Measurements from ENCODE around the gene NRCAM. TPM values are rescaled to one million over a fixed set of nuclear protein-coding genes. Genes with fewer than 3 reads are reported as not detected.

The NRCAM gene
- polyA plus RNA-seq, 1 donor (not counting 4 experiments of a cell fraction or from before 2014, with no cell fraction given): 4.0 TPM

DNA sequence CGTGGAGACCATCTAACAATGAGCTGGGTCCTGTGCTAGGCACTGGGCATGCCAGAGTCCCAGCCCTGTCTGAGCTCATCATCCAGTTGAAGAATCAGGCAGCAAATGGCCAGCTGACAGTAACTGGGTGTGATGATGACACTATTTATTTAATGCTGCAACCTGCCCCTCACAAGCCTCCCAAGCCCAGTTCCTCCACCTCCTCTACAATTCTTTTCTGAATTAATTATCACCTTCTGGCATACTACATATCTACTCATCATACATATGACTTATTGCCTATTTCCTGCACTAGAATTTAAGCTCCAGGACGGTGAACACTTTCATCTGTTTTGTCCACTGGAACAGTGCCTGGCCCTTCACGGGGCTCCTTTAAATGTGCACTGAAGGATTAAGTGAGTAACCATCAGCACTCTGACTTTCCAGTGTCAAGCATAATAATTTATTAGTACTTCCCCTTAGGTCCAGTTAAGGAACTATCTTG is 229.4 kb downstream of the NRCAM start:
- H3K27ac ChIP-seq (ENCODE audit: control insufficient read depth, insufficient read depth, low read length): no peak overlapping the region
- no peaks in the 10 kb centered on the region for H3K9me3 ChIP-seq (ENCODE audit: control insufficient read depth, low read depth, low read length)
- H3K79me2 ChIP-seq (ENCODE audit: control insufficient read depth, insufficient read depth, low read length): no peaks in the 10 kb centered on the region
- H3K36me3 ChIP-seq (ENCODE audit: control insufficient read depth in 2 of 2, extremely low read depth in 1 of 2, insufficient read depth in 2 of 2, low read length in 2 of 2): no peaks in the 10 kb centered on the region
- dilution Hi-C loops (cut with MboI; ENCODE audit: extremely low pct_ligation_motif_present, low sequenced_read_pairs): no loop called here
- no peak for DNase-seq (ENCODE audit: low read depth, low spot score)
- TF ChIP-seq, protein P1, sequence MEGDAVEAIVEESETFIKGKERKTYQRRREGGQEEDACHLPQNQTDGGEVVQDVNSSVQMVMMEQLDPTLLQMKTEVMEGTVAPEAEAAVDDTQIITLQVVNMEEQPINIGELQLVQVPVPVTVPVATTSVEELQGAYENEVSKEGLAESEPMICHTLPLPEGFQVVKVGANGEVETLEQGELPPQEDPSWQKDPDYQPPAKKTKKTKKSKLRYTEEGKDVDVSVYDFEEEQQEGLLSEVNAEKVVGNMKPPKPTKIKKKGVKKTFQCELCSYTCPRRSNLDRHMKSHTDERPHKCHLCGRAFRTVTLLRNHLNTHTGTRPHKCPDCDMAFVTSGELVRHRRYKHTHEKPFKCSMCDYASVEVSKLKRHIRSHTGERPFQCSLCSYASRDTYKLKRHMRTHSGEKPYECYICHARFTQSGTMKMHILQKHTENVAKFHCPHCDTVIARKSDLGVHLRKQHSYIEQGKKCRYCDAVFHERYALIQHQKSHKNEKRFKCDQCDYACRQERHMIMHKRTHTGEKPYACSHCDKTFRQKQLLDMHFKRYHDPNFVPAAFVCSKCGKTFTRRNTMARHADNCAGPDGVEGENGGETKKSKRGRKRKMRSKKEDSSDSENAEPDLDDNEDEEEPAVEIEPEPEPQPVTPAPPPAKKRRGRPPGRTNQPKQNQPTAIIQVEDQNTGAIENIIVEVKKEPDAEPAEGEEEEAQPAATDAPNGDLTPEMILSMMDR (optimal IDR thresholded peaks at IDR 0.05 in 1 of 3, IDR thresholded peaks at IDR 0.05 in 1 of 3, conservative IDR thresholded peaks at IDR 0.05 in 1 of 3; ENCODE audit: extremely low read depth in 1 of 3, insufficient read depth in 2 of 3, low read length in 3 of 3): no peak
- TF ChIP-seq EZH2 (IDR thresholded peaks at IDR 0.05; ENCODE audit: low read length): no peak
- no peak overlapping the region for H3K4me2 ChIP-seq (ENCODE audit: control insufficient read depth, extremely low read depth, insufficient read depth, low read depth, low read length)
- no peaks in the 10 kb centered on the region for H3K4me1 ChIP-seq (ENCODE audit: control insufficient read depth, extremely low read depth, insufficient read depth, low read length)
- H4K20me1 ChIP-seq (ENCODE audit: control insufficient read depth, extremely low read depth, insufficient read depth, low read length): no peaks in the 10 kb centered on the region
- H2AFZ ChIP-seq (ENCODE audit: control insufficient read depth, low read length): no peak overlapping the region
- H3K27me3 ChIP-seq (ENCODE audit: control insufficient read depth, extremely low read depth, insufficient read depth, low read length): no peaks in the 10 kb centered on the region
- H3K9ac ChIP-seq (ENCODE audit: control insufficient read depth, extremely low read depth, insufficient read depth, low read length): no peak overlapping the region
- H3K9me1 ChIP-seq (ENCODE audit: control insufficient read depth, extremely low read depth, insufficient read depth, low read length): no peaks in the 10 kb centered on the region
- no peak overlapping the region for H3K4me3 ChIP-seq (ENCODE audit: control insufficient read depth in 2 of 3, extremely low read depth in 1 of 3, insufficient read depth in 2 of 3, low read depth in 1 of 3, low read length in 3 of 3)
- FAIRE-seq: no peak

DNA sequence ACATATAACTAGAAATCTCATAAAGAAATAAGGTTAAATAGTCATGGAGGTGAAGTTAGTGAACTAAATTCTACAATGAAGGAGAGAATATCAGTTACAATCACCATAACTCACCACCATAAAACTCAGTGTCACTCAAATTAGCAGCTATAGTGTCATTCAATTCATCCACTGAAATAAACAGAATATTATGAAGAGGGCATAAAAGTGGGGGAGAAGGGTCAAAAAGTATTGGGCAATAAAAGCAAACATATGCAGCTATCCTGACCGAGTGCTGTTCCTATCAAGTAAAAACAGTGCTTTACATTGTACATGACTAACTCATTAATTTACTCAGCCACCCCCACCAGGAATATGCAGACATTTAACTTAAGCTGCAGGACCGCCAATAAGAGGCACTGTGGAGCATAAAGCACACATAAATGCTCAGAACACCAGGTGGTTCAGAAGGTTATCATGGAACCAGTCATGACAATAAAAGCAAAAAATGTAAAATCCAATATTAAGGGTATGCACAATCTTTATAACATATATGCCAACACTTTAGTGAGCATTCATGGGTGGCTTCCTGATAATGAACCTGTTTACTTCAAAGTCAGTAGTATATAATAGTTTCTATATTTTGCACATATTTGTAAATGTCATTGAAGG is 230.6 kb downstream of the NRCAM start:
- no peak for FAIRE-seq
- Histone ChIP-seq H3K9ac (ENCODE audit: control insufficient read depth, extremely low read depth, insufficient read depth, low read length) (no peak overlapping the region), H3K4me2 (ENCODE audit: control insufficient read depth, extremely low read depth, insufficient read depth, low read depth, low read length) (no peak overlapping the region), H3K4me1 (ENCODE audit: control insufficient read depth, extremely low read depth, insufficient read depth, low read length) (no peaks in the 10 kb centered on the region), H4K20me1 (ENCODE audit: control insufficient read depth, extremely low read depth, insufficient read depth, low read length) (no peaks in the 10 kb centered on the region), H3K9me1 (ENCODE audit: control insufficient read depth, extremely low read depth, insufficient read depth, low read length) (no peaks in the 10 kb centered on the region), H3K27ac (ENCODE audit: control insufficient read depth, insufficient read depth, low read length) (no peak overlapping the region), H3K36me3 (ENCODE audit: control insufficient read depth in 2 of 2, extremely low read depth in 1 of 2, insufficient read depth in 2 of 2, low read length in 2 of 2) (no peaks in the 10 kb centered on the region), H3K4me3 (ENCODE audit: control insufficient read depth in 2 of 3, extremely low read depth in 1 of 3, insufficient read depth in 2 of 3, low read depth in 1 of 3, low read length in 3 of 3) (no peak overlapping the region), H3K79me2 (ENCODE audit: control insufficient read depth, insufficient read depth, low read length) (no peaks in the 10 kb centered on the region), H2AFZ (ENCODE audit: control insufficient read depth, low read length) (no peak overlapping the region), H3K27me3 (ENCODE audit: control insufficient read depth, extremely low read depth, insufficient read depth, low read length) (no peaks in the 10 kb centered on the region), H3K9me3 (ENCODE audit: control insufficient read depth, low read depth, low read length) (no peaks in the 10 kb centered on the region)
- TF ChIP-seq EZH2 (IDR thresholded peaks at IDR 0.05; ENCODE audit: low read length): no peak
- TF ChIP-seq, protein P1 (optimal IDR thresholded peaks at IDR 0.05 in 1 of 3, IDR thresholded peaks at IDR 0.05 in 1 of 3, conservative IDR thresholded peaks at IDR 0.05 in 1 of 3; ENCODE audit: extremely low read depth in 1 of 3, insufficient read depth in 2 of 3, low read length in 3 of 3): no peak
- no peak for DNase-seq (ENCODE audit: low read depth, low spot score)
- dilution Hi-C loops (cut with MboI; ENCODE audit: extremely low pct_ligation_motif_present, low sequenced_read_pairs): no loop called here

Measured in keratinocyte (primary cell).